ENCODE measurements around the gene PPARD. TPM values are rescaled to one million over a fixed set of nuclear protein-coding genes. Genes with fewer than 3 reads are reported as not detected.

PPARD gene
- total and polyA plus RNA-seq, 2 of the 13 experiments (the other 11 are each of a cell fraction or from before 2014, with no cell fraction given), result 6.1 to 13.3 TPM

DNA sequence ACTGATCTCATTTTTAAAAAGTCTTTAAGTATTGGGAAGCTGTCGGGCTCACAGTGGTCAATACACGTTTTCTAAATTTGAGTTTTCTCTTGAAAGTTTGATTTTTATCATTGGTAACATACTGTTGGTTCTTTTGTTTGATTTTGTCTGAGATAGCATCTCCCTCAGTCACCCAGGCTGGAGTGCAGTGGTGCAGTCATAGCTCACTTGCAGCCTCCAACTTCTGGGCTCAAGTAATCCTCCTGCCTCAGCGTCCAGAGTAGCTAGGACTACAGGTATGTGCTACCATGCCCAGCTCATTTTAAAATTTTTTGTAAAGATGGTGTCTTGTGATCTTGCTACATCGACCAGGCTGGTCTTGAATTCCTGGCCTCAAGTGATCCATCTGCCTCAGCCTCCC is 9.1 kb downstream of the PPARD start (continued):
- TF ChIP-seq, protein P1, sequence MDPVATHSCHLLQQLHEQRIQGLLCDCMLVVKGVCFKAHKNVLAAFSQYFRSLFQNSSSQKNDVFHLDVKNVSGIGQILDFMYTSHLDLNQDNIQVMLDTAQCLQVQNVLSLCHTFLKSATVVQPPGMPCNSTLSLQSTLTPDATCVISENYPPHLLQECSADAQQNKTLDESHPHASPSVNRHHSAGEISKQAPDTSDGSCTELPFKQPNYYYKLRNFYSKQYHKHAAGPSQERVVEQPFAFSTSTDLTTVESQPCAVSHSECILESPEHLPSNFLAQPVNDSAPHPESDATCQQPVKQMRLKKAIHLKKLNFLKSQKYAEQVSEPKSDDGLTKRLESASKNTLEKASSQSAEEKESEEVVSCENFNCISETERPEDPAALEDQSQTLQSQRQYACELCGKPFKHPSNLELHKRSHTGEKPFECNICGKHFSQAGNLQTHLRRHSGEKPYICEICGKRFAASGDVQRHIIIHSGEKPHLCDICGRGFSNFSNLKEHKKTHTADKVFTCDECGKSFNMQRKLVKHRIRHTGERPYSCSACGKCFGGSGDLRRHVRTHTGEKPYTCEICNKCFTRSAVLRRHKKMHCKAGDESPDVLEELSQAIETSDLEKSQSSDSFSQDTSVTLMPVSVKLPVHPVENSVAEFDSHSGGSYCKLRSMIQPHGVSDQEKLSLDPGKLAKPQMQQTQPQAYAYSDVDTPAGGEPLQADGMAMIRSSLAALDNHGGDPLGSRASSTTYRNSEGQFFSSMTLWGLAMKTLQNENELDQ (CRISPR knock-in tag; IDR thresholded peaks at IDR 0.05; ENCODE audit: borderline replicate concordance), result no peak
- TF ChIP-seq ZBTB7B (CRISPR knock-in tag; IDR thresholded peaks at IDR 0.05), result no peak
- no peak for TF ChIP-seq GATAD2A (CRISPR knock-in tag; IDR thresholded peaks at IDR 0.05)
- no peak for TF ChIP-seq MED8 (CRISPR knock-in tag; IDR thresholded peaks at IDR 0.05; ENCODE audit: insufficient replicate concordance)
- TF ChIP-seq ZNF234 (CRISPR knock-in tag; conservative IDR thresholded peaks at IDR 0.05), result no peak
- TF ChIP-seq NAIF1 (CRISPR knock-in tag; IDR thresholded peaks at IDR 0.05; ENCODE audit: borderline replicate concordance), result no peak
- TF ChIP-seq, protein P2, sequence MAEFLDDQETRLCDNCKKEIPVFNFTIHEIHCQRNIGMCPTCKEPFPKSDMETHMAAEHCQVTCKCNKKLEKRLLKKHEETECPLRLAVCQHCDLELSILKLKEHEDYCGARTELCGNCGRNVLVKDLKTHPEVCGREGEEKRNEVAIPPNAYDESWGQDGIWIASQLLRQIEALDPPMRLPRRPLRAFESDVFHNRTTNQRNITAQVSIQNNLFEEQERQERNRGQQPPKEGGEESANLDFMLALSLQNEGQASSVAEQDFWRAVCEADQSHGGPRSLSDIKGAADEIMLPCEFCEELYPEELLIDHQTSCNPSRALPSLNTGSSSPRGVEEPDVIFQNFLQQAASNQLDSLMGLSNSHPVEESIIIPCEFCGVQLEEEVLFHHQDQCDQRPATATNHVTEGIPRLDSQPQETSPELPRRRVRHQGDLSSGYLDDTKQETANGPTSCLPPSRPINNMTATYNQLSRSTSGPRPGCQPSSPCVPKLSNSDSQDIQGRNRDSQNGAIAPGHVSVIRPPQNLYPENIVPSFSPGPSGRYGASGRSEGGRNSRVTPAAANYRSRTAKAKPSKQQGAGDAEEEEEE (CRISPR knock-in tag; IDR thresholded peaks at IDR 0.05; ENCODE audit: borderline replicate concordance), result no peak
- TF ChIP-seq, protein P3, sequence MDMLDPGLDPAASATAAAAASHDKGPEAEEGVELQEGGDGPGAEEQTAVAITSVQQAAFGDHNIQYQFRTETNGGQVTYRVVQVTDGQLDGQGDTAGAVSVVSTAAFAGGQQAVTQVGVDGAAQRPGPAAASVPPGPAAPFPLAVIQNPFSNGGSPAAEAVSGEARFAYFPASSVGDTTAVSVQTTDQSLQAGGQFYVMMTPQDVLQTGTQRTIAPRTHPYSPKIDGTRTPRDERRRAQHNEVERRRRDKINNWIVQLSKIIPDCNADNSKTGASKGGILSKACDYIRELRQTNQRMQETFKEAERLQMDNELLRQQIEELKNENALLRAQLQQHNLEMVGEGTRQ (IDR thresholded peaks at IDR 0.05; ENCODE audit: low read depth, low read length), result no peak
- TF ChIP-seq, protein P3 (CRISPR knock-in tag; IDR thresholded peaks at IDR 0.05; ENCODE audit: borderline replicate concordance), result no peak
- no peak for TF ChIP-seq ZNF644 (CRISPR knock-in tag; IDR thresholded peaks at IDR 0.05; ENCODE audit: low read depth)
- TF ChIP-seq PHF20 (CRISPR knock-in tag; IDR thresholded peaks at IDR 0.05), result no peak

Data from HepG2 (cell line).